Activated naive CD8-positive, alpha-beta T cell treated with anti-CD3 and anti-CD28 coated beads, Interleukin-2, amount 10 ng/mL, durations not matched to agents 7 days and 5 days (primary cell): ENCODE results near the gene SLC4A8. TPM values are rescaled to one million over a fixed set of nuclear protein-coding genes. Genes with fewer than 3 reads are reported as not detected.

ENCODE experiments used
- ATAC-seq: fragments of 150-1000 bp; cut with Tn5 transposase; one replicate; pipeline ENCODE4 v1.10.0; 2021; ENCODE audit warnings: low read depth, moderate library complexity
- POLR2A ChIA-PET: fragments of 350-600 bp; sonication (Branson Sonifier 250); formaldehyde crosslinking; loops from one replicate; lab custom pipeline; 2021; ENCODE audit warnings: antibody characterized with exemption; lab: Charles Lee
- DNase-seq: peaks from one replicate; pipeline ENCODE4 v3.0.0; 2021
- H3K27ac Mint-ChIP-seq: one replicate; pipeline ENCODE4 v1.8.0; 2022; ENCODE audit warnings: mild to moderate bottlenecking, mixed read lengths
- H3K27me3 Mint-ChIP-seq: one replicate; pipeline ENCODE4 v1.8.0; 2022; ENCODE audit warnings: mild to moderate bottlenecking, moderate library complexity, mixed read lengths
- H3K36me3 Mint-ChIP-seq: one replicate; pipeline ENCODE4 v1.8.0; 2021; ENCODE audit warnings: mild to moderate bottlenecking, mixed read lengths
- H3K4me1 Mint-ChIP-seq: one replicate; pipeline ENCODE4 v1.8.0; 2021; ENCODE audit warnings: mixed read lengths
- H3K4me3 Mint-ChIP-seq: one replicate; pipeline ENCODE4 v1.8.0; 2022; ENCODE audit warnings: mild to moderate bottlenecking, moderate library complexity, mixed read lengths
- H3K9me3 Mint-ChIP-seq: one replicate; pipeline ENCODE4 v1.8.0; 2021; ENCODE audit warnings: mixed read lengths
- total RNA-seq, 2 experiments: library from RNA; stranded (reverse); gene quantifications; one replicate each; pipeline ENCODE4 v1.2.3, GENCODE V29; 2021

The SLC4A8 gene
- total RNA-seq, 2 experiments from 2014 or later, result 6.1 TPM

- DNase-seq (peak; percentile 74), ATAC-seq (peak; percentile 93)
- Mint-ChIP-seq H3K4me1 (peaks cover 8% of the 10 kb centered on the region), H3K27me3 (peaks cover 13% of the 10 kb centered on the region), H3K4me3 (no peak overlapping the region), H3K9me3 (no peaks in the 10 kb centered on the region), H3K27ac (peak overlapping the region; percentile 26), H3K36me3 (no peaks in the 10 kb centered on the region)
- POLR2A ChIA-PET, result interaction anchor here (0.6 to 1.2 kb wide), 2 partner anchors 104 to 111 kb away, joined by 3 read pairs; no protein-coding TSS in a partner anchor
Observed at GRCh38 chr12:51531978-51532497, 107.4 kb downstream of the SLC4A8 start.

GRCh38 chr12:51533799-51534198, 109.2 kb downstream of the SLC4A8 start:
- no peak overlapping the region for H3K27ac Mint-ChIP-seq
- H3K36me3 Mint-ChIP-seq, result no peaks in the 10 kb centered on the region
- ATAC-seq (no peak), DNase-seq (no peak)
- peaks cover 8% of the 10 kb centered on the region for H3K4me1 Mint-ChIP-seq
- no peak overlapping the region for H3K4me3 Mint-ChIP-seq
- H3K9me3 Mint-ChIP-seq, result no peaks in the 10 kb centered on the region
- POLR2A ChIA-PET, result interaction anchor here (0.6 kb wide), 1 partner anchor 210 kb away, joined by 3 read pairs; the partner anchor contains the start of gene BIN2
- peaks cover 13% of the 10 kb centered on the region for H3K27me3 Mint-ChIP-seq

DNA sequence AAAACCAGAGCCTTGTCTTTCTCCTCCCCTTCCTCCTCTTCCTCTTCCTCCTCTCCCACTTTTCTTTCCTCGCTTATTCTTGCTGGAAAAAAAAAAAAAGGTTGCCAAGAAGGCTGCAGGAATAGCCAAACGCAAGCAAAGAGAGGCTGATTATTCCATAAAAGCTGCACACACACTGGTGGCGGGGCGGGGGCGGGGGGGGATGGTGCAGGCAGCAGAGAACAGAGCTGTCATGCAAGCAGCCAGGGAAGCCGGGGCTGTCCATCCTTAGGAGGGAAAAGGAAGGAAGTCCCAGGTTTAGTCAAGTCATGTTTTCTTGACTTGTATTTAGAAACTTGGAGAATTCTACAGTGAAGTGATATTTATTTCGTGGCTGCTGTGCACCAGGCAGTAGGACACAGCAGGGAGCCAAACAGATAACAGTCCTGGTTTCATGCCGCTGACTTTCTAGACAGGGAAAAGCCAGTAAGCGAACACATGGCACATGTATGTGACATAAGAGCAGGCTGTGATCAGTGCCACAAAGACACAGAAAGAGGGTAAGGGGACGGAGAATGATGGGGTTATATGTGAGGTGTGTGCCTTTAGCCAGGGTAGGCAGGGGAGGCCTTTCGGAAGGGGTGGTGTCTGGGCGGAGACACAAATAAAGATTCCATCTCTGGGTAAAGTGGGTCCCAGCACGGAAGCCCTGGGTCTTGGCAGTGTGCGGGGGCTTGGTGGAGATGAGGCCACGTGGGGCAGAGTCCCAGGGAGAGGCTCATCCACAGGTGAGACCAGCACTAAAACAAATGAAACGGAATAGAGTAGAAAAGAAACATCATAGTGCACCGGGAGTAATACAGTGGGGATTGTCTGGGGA, 109.8 kb downstream of the SLC4A8 start:
- H3K27ac Mint-ChIP-seq, result no peak overlapping the region
- peaks cover 8% of the 10 kb centered on the region for H3K4me1 Mint-ChIP-seq
- POLR2A ChIA-PET, result interaction anchor here (0.6 kb wide), 1 partner anchor 210 kb away, joined by 3 read pairs; the partner anchor contains the start of gene BIN2
- H3K36me3 Mint-ChIP-seq, result no peaks in the 10 kb centered on the region
- no peaks in the 10 kb centered on the region for H3K9me3 Mint-ChIP-seq
- no peak for ATAC-seq
- no peak overlapping the region for H3K4me3 Mint-ChIP-seq
- no peak for DNase-seq
- H3K27me3 Mint-ChIP-seq, result peaks cover 13% of the 10 kb centered on the region

GRCh38 chr12:51536159-51536558, 111.5 kb downstream of the SLC4A8 start:
- POLR2A ChIA-PET, result no interaction called here

GRCh38 chr12:51538149-51538548, 113.5 kb downstream of the SLC4A8 start:
- H3K4me3 Mint-ChIP-seq, result no peak overlapping the region
- DNase-seq (no peak), ATAC-seq (no peak)
- peaks cover 9% of the 10 kb centered on the region for H3K27me3 Mint-ChIP-seq
- H3K36me3 Mint-ChIP-seq, result no peaks in the 10 kb centered on the region
- no peak overlapping the region for H3K27ac Mint-ChIP-seq
- no peaks in the 10 kb centered on the region for H3K9me3 Mint-ChIP-seq
- POLR2A ChIA-PET, result interaction anchor here (0.8 kb wide), 1 partner anchor 55 kb away, joined by 3 read pairs; no protein-coding TSS in a partner anchor
- H3K4me1 Mint-ChIP-seq, result no peaks in the 10 kb centered on the region

More at GRCh38 chr12:51536159-51536558, 111.5 kb downstream of the SLC4A8 start:
- Mint-ChIP-seq H3K4me1 (peaks cover 8% of the 10 kb centered on the region), H3K36me3 (no peaks in the 10 kb centered on the region), H3K27ac (no peak overlapping the region), H3K27me3 (peaks cover 8% of the 10 kb centered on the region), H3K9me3 (no peaks in the 10 kb centered on the region), H3K4me3 (no peak overlapping the region)
- no peak for ATAC-seq
- no peak for DNase-seq

GRCh38 chr12:51538599-51538998, 114.0 kb downstream of the SLC4A8 start:
- no peak overlapping the region for H3K27ac Mint-ChIP-seq
- no peaks in the 10 kb centered on the region for H3K36me3 Mint-ChIP-seq
- no peak for ATAC-seq
- POLR2A ChIA-PET, result interaction anchor here (0.8 kb wide), 1 partner anchor 55 kb away, joined by 3 read pairs; no protein-coding TSS in a partner anchor
- no peak overlapping the region for H3K4me3 Mint-ChIP-seq
- peaks cover 9% of the 10 kb centered on the region for H3K27me3 Mint-ChIP-seq
- DNase-seq, result no peak
- H3K4me1 Mint-ChIP-seq, result no peaks in the 10 kb centered on the region
- H3K9me3 Mint-ChIP-seq, result no peaks in the 10 kb centered on the region

DNA sequence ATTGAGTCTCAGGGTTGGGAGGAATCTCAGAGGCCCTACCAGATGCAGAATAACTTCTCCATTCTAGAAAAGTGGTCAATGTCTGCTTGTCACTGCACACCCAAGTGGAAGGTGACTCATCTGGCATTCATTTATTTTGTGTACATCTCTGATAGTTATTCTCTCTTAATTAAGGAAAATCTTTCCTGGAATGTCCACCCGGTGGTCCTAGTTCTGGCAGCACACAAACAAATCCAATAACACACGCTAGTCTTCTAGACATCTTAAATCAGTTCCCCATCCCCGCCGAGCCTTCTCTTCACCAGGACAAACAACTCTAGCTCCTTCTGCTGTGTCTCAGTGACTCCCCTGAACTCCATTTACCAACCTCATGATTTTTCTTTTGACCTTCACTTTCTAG, 116.4 kb downstream of the SLC4A8 start:
- POLR2A ChIA-PET, result no interaction called here
- Mint-ChIP-seq H3K9me3 (peaks cover 3% of the 10 kb centered on the region), H3K36me3 (no peaks in the 10 kb centered on the region), H3K27ac (no peak overlapping the region), H3K27me3 (peaks cover 11% of the 10 kb centered on the region), H3K4me3 (no peak overlapping the region), H3K4me1 (no peaks in the 10 kb centered on the region)
- no peak for DNase-seq
- ATAC-seq, result no peak

DNA sequence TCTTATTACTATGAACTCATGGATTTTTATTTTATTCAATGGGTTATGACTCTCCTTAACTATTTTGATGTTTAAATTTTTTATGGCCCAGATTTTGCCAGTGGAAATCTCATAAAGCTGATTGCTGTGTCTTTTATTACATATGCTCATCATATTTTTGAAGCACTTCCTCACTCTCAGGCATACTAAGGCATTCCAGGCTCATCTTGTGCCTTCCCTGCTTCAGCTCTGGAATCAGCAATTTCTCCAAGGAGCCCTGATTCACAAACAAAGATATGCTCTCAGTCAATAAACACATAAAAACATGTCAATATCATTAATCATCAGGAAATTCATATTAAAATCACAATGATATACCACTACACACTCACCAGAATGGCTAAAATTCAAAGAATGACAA, 121.5 kb downstream of the SLC4A8 start:
- no peak for DNase-seq
- peaks cover 18% of the 10 kb centered on the region for H3K27me3 Mint-ChIP-seq
- POLR2A ChIA-PET, result no interaction called here
- ATAC-seq, result no peak
- H3K4me3 Mint-ChIP-seq, result no peak overlapping the region
- H3K36me3 Mint-ChIP-seq, result no peaks in the 10 kb centered on the region
- H3K4me1 Mint-ChIP-seq, result no peaks in the 10 kb centered on the region
- peaks cover 3% of the 10 kb centered on the region for H3K9me3 Mint-ChIP-seq
- no peak overlapping the region for H3K27ac Mint-ChIP-seq

DNA sequence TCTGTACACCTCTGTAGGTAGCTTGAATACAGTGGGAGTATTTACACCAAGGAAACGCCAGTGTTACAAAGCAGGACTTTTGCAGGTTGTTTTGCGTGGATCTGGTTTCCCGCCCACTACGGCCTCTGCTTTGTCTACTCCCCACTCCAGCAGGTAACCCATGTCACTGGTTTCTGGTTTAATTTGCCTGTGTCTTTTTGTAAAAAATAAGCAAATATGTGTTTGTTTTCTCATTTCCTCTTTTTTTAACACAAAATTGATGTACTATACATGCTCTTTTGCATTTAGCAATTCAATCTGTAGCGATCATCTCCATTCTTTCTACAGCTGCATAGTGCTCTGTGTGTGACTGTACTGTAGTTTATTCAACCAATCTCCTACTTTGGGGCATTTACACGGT, 123.0 kb downstream of the SLC4A8 start:
- H3K36me3 Mint-ChIP-seq, result no peaks in the 10 kb centered on the region
- H3K9me3 Mint-ChIP-seq, result peaks cover 3% of the 10 kb centered on the region
- peaks cover 19% of the 10 kb centered on the region for H3K27me3 Mint-ChIP-seq
- no peaks in the 10 kb centered on the region for H3K4me1 Mint-ChIP-seq
- no peak overlapping the region for H3K4me3 Mint-ChIP-seq
- no peak for ATAC-seq
- no peak for DNase-seq
- POLR2A ChIA-PET, result no interaction called here
- no peak overlapping the region for H3K27ac Mint-ChIP-seq

DNA sequence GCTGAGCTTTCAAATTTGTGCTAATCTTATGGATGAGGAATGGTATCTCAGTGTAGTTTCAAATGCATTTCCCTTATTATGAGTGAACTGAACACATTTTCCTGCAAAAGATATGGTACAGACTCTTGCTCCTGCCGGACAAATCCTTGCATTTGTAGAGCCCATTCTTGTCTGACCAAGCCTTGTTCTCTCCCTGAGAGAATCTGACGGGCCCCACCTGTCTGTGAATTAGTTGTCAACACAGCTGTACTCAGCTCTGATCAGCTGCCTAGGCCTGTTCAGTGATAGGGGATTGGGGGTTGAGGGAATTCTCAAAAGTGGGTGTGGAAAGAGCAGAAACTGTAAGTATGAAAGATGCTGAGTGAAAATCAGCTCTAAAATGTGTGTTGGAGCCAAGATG, 123.6 kb downstream of the SLC4A8 start:
- H3K9me3 Mint-ChIP-seq, result peaks cover 3% of the 10 kb centered on the region
- POLR2A ChIA-PET, result no interaction called here

GRCh38 chr12:51549637-51550036, 125.0 kb downstream of the SLC4A8 start:
- no peaks in the 10 kb centered on the region for H3K9me3 Mint-ChIP-seq
- no peak overlapping the region for H3K4me3 Mint-ChIP-seq
- POLR2A ChIA-PET, result no interaction called here
- peaks cover 30% of the 10 kb centered on the region for H3K27me3 Mint-ChIP-seq
- DNase-seq (no peak), ATAC-seq (no peak)
- no peaks in the 10 kb centered on the region for H3K4me1 Mint-ChIP-seq
- H3K27ac Mint-ChIP-seq, result no peak overlapping the region
- H3K36me3 Mint-ChIP-seq, result no peaks in the 10 kb centered on the region

More for the DNA sequence above, 123.6 kb downstream of the SLC4A8 start:
- peaks cover 24% of the 10 kb centered on the region for H3K27me3 Mint-ChIP-seq
- H3K4me3 Mint-ChIP-seq, result no peak overlapping the region
- H3K27ac Mint-ChIP-seq, result no peak overlapping the region
- no peaks in the 10 kb centered on the region for H3K36me3 Mint-ChIP-seq
- DNase-seq (no peak), ATAC-seq (no peak)
- no peaks in the 10 kb centered on the region for H3K4me1 Mint-ChIP-seq
